ENCODE data around the gene GUCY1B1.

Gene GUCY1B1

GRCh38 chr4:155758481-155759371, at the start of gene GUCY1B1:
GUCY1B1 (plus strand) TSS chr4:155759021; CDS start chr4:155759141, 120 bp downstream.
- DNase-seq, result peak; percentile 1

- no peak for DNase-seq
Observed at GRCh38 chr4:155709918-155710317, 48.9 kb upstream of the GUCY1B1 start.

- DNase-seq, result no peak
Observed at GRCh38 chr4:155711556-155711955, 47.3 kb upstream of the GUCY1B1 start.

- DNase-seq, result no peak
Observed at GRCh38 chr4:155712846-155713245, 46.0 kb upstream of the GUCY1B1 start.

- no peak for DNase-seq
Observed at GRCh38 chr4:155713911-155714310, 44.9 kb upstream of the GUCY1B1 start.

GRCh38 chr4:155722336-155722735, 36.5 kb upstream of the GUCY1B1 start:
- no peak for DNase-seq

- DNase-seq, result no peak
Observed at GRCh38 chr4:155722816-155723499, 35.9 kb upstream of the GUCY1B1 start.

GRCh38 chr4:155724731-155725130, 34.1 kb upstream of the GUCY1B1 start:
- DNase-seq, result no peak

- DNase-seq, result no peak
Observed at GRCh38 chr4:155734065-155734464, 24.8 kb upstream of the GUCY1B1 start.

GRCh38 chr4:155734951-155735350, 23.9 kb upstream of the GUCY1B1 start:
- DNase-seq, result no peak

- no peak for DNase-seq
Observed at GRCh38 chr4:155735496-155735895, 23.3 kb upstream of the GUCY1B1 start.

GRCh38 chr4:155738548-155738947, 20.3 kb upstream of the GUCY1B1 start:
- DNase-seq, result no peak

- DNase-seq, result no peak
Observed at GRCh38 chr4:155741546-155741945, 17.3 kb upstream of the GUCY1B1 start.

- no peak for DNase-seq
Observed at GRCh38 chr4:155742310-155743015, 16.4 kb upstream of the GUCY1B1 start.

- no peak for DNase-seq
Observed at GRCh38 chr4:155745984-155746383, 12.8 kb upstream of the GUCY1B1 start.

GRCh38 chr4:155748039-155748438, 10.8 kb upstream of the GUCY1B1 start:
- DNase-seq, result no peak

- DNase-seq, result no peak
Observed at GRCh38 chr4:155749041-155749440, 9.8 kb upstream of the GUCY1B1 start.

- no peak for DNase-seq
Observed at GRCh38 chr4:155751569-155751968, 7.3 kb upstream of the GUCY1B1 start.

- no peak for DNase-seq
Observed at GRCh38 chr4:155757745-155758265, 1.0 kb upstream of the GUCY1B1 start.

- no peak for DNase-seq
Observed at GRCh38 chr4:155759372-155760252, 791 bp downstream of the GUCY1B1 start.

- no peak for DNase-seq
Observed at GRCh38 chr4:155761047-155761446, 2.2 kb downstream of the GUCY1B1 start.

- DNase-seq, result no peak
Observed at GRCh38 chr4:155761916-155762315, 3.1 kb downstream of the GUCY1B1 start.

All from NK-92 treated with Interleukin-12 subunit alpha and Interleukin-12 subunit beta, amount 100 ng/mL, for 24 hours (cell line).